Measurements from ENCODE around the gene LMX1B. TPM values are rescaled to one million over a fixed set of nuclear protein-coding genes. Genes with fewer than 3 reads are reported as not detected.

The LMX1B gene
- total and polyA plus RNA-seq, 7 donors = 0.12 to 1.4 (median 0.16) TPM; not detected in 2

- Histone ChIP-seq H3K27me3 (peaks cover 58 to 99% (median 78%) of the 10 kb centered on the region in 3 donors), H3K9me3 (no peaks in the 10 kb centered on the region), H3K27ac (no peak overlapping the region), H3K4me1 (peaks cover 0 to 35% (median 30%) of the 10 kb centered on the region in 4 donors), H3K4me3 (no peak overlapping the region), H3K36me3 (no peaks in the 10 kb centered on the region)
- TF ChIP-seq, protein P1, sequence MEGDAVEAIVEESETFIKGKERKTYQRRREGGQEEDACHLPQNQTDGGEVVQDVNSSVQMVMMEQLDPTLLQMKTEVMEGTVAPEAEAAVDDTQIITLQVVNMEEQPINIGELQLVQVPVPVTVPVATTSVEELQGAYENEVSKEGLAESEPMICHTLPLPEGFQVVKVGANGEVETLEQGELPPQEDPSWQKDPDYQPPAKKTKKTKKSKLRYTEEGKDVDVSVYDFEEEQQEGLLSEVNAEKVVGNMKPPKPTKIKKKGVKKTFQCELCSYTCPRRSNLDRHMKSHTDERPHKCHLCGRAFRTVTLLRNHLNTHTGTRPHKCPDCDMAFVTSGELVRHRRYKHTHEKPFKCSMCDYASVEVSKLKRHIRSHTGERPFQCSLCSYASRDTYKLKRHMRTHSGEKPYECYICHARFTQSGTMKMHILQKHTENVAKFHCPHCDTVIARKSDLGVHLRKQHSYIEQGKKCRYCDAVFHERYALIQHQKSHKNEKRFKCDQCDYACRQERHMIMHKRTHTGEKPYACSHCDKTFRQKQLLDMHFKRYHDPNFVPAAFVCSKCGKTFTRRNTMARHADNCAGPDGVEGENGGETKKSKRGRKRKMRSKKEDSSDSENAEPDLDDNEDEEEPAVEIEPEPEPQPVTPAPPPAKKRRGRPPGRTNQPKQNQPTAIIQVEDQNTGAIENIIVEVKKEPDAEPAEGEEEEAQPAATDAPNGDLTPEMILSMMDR (IDR thresholded peaks at IDR 0.05) = no peak
- TF ChIP-seq POLR2A (IDR thresholded peaks at IDR 0.05) = no peak
- DNase-seq = no peak
- intact Hi-C loops (cut with DNase I) = no loop called here
- WGBS, 2 donors = 88 to 90% methylated on average over 7 of the region's 7 CpGs
Observed at GRCh38 chr9:126628146-126628545, 14.4 kb downstream of the LMX1B start.

- WGBS, 2 donors = 28 to 29% methylated on average over 11 of the region's 11 CpGs
- Histone ChIP-seq H3K4me3 (no peak overlapping the region), H3K27ac (no peak overlapping the region), H3K27me3 (peaks cover 48 to 99% (median 68%) of the 10 kb centered on the region in 3 donors), H3K36me3 (no peaks in the 10 kb centered on the region), H3K9me3 (no peaks in the 10 kb centered on the region), H3K4me1 (peaks cover 0 to 27% (median 24%) of the 10 kb centered on the region in 4 donors)
- TF ChIP-seq EP300 (IDR thresholded peaks at IDR 0.05) (no peak), POLR2AphosphoS5 (IDR thresholded peaks at IDR 0.05) (no peak), POLR2A (IDR thresholded peaks at IDR 0.05) (no peak)
- DNase-seq = no peak
- intact Hi-C loops (cut with DNase I) = no loop called here
Observed at GRCh38 chr9:126628969-126629674, 15.4 kb downstream of the LMX1B start.

DNA sequence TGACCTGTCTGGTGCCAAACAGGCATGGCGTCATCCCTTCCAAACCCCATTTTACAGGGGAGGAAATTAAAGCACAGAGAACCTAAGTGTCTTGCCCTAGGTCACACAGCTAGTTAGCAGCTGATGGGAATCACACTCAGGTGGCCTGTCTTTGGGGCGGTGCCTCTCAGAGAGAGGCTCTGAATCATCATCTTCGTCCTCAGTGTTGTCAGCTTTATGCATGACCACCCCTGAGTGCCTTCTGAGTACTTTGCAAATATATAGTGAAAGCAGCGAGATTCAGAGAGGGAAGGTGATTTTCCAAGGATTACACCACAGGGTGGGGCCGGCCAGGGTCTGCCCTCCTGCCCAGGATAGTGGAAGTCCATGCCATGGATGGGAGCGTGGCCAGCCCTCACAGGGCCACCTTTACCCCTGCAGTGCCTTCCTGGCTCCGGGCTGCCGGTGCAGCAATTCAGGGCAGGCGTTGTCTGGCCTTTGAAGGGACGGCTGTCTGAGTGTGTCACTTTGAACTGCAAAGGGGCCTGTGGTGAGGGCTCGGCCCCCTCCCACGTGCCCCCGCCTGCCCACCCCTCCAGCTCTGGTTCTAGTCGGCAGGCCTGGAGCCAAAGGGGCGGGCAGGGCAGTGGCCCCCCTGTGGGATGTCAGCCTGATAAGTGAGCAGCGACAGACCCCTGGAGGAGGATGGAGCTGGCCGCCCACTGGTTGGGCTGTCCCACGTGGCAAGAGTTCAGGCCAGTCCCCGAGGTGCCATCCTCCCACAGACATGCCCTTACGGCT lies 16.9 kb downstream of the LMX1B start:
- TF ChIP-seq POLR2AphosphoS5 (IDR thresholded peaks at IDR 0.05) (no peak), POLR2A (IDR thresholded peaks at IDR 0.05) (no peak), EP300 (IDR thresholded peaks at IDR 0.05) (no peak)
- TF ChIP-seq, protein P1 (IDR thresholded peaks at IDR 0.05) = no peak
- no peak for DNase-seq
- peaks cover 34 to 95% (median 57%) of the 10 kb centered on the region in 3 donors for H3K27me3 ChIP-seq

GRCh38 chr9:126631254-126631653 lies 17.5 kb downstream of the LMX1B start:
- no peak overlapping the region for H3K4me3 ChIP-seq
- H3K9me3 ChIP-seq = no peaks in the 10 kb centered on the region
- no peak for DNase-seq
- no peaks in the 10 kb centered on the region for H3K36me3 ChIP-seq
- intact Hi-C loops (cut with DNase I) = no loop called here
- TF ChIP-seq EP300 (IDR thresholded peaks at IDR 0.05) (no peak), POLR2AphosphoS5 (IDR thresholded peaks at IDR 0.05) (no peak), POLR2A (IDR thresholded peaks at IDR 0.05) (no peak)
- TF ChIP-seq, protein P1 (IDR thresholded peaks at IDR 0.05) = no peak
- peaks cover 28 to 89% (median 51%) of the 10 kb centered on the region in 3 donors for H3K27me3 ChIP-seq
- WGBS, 2 donors = 9 to 28% methylated on average over 6 of the region's 6 CpGs
- H3K27ac ChIP-seq = no peak overlapping the region
- H3K4me1 ChIP-seq = peaks cover 0 to 6% (median 5%) of the 10 kb centered on the region in 4 donors

More for the DNA sequence above, 16.9 kb downstream of the LMX1B start:
- no peak overlapping the region for H3K4me3 ChIP-seq
- no peak overlapping the region for H3K27ac ChIP-seq
- no peaks in the 10 kb centered on the region for H3K9me3 ChIP-seq
- intact Hi-C loops (cut with DNase I) = no loop called here
- no peaks in the 10 kb centered on the region for H3K36me3 ChIP-seq
- 16 to 17% methylated on average over 20 of the region's 20 CpGs for WGBS, 2 donors
- H3K4me1 ChIP-seq = peaks cover 0 to 12% (median 11%) of the 10 kb centered on the region in 4 donors

GRCh38 chr9:126633881-126634558 lies 20.3 kb downstream of the LMX1B start:
- Histone ChIP-seq H3K27ac (no peak overlapping the region), H3K4me3 (no peak overlapping the region), H3K27me3 (peaks cover 19 to 87% (median 46%) of the 10 kb centered on the region in 3 donors), H3K4me1 (peaks cover 0 to 11% (median 2%) of the 10 kb centered on the region in 4 donors), H3K36me3 (no peaks in the 10 kb centered on the region), H3K9me3 (no peaks in the 10 kb centered on the region)
- TF ChIP-seq POLR2A (IDR thresholded peaks at IDR 0.05) (no peak), EP300 (IDR thresholded peaks at IDR 0.05) (no peak), POLR2AphosphoS5 (IDR thresholded peaks at IDR 0.05) (no peak)
- TF ChIP-seq, protein P1 (IDR thresholded peaks at IDR 0.05) = no peak
- WGBS, 2 donors = 32 to 64% methylated on average over 17 of the region's 17 CpGs
- intact Hi-C loops (cut with DNase I) = no loop called here
- no peak for DNase-seq

Data from sigmoid colon (tissue), 7 donors.